B cell (primary cell): ENCODE results near the gene SPIB. TPM values are rescaled to one million over a fixed set of nuclear protein-coding genes. Genes with fewer than 3 reads are reported as not detected.

Experiments used
- ATAC-seq: fragments of 200-7000 bp; cut with Tn5 transposase; one replicate; pipeline ENCODE4 v1.10.0; 2021; ENCODE audit warnings: low read depth, mild to moderate bottlenecking, moderate number of reproducible peaks, moderate library complexity
- CTCF ChIA-PET: fragments of 350-600 bp; sonication (Branson Sonifier 250); formaldehyde crosslinking; loops from one replicate; lab custom pipeline; 2021; ENCODE audit warnings: antibody characterized with exemption, inconsistent platforms; lab: Charles Lee
- POLR2A ChIA-PET: fragments of 350-600 bp; sonication (Branson Sonifier 250); formaldehyde crosslinking; loops from one replicate; lab custom pipeline; 2021; ENCODE audit warnings: antibody characterized with exemption; lab: Charles Lee
- DNase-seq: peaks from one replicate; pipeline ENCODE4 v3.0.0; 2013
- H2AFZ ChIP-seq: 2 replicates; pipeline ENCODE4 v1.6.1; 2012; ENCODE audit warnings: mild to moderate bottlenecking, low read depth, low read length; ENCODE audit not compliant: insufficient read depth, poor library complexity, severe bottlenecking
- H3K27ac ChIP-seq, 2 donors: 1 replicate in 1 of 2; 2 replicates in 1 of 2; pipeline ENCODE4 v1.5.1; 2012 to 2013; ENCODE audit warnings: low read length in 2 of 2, mild to moderate bottlenecking in 2 of 2, moderate library complexity in 1 of 2
- H3K27me3 ChIP-seq, 4 experiments: fragments of 200-600 bp in 1 of 4; sonication (generic) in 1 of 4; replicated peaks in 1 of 4; 1 replicate in 2 of 4; 2 replicates in 2 of 4; pipeline versions ENCODE4 v1.6.1 to v1.7.0; 2013 to 2016; ENCODE audit warnings: low read length in 3 of 4, mild to moderate bottlenecking in 2 of 4, mixed read lengths in 1 of 4, moderate library complexity in 1 of 4; ENCODE audit not compliant: insufficient read depth in 4 of 4, control insufficient read depth in 3 of 4; ENCODE audit errors: control extremely low read depth in 1 of 4
- H3K36me3 ChIP-seq, 2 experiments: replicated peaks in 1 of 2; 1 replicate in 1 of 2; 2 replicates in 1 of 2; pipeline versions ENCODE4 v1.6.1 to v1.7.1; 2013; ENCODE audit warnings: low read length in 1 of 2; ENCODE audit not compliant: insufficient read depth in 2 of 2, control insufficient read depth in 1 of 2; ENCODE audit errors: control extremely low read depth in 1 of 2, extremely low read depth in 1 of 2
- H3K4me1 ChIP-seq, 2 donors: fragments of 200-600 bp in 1 of 2; sonication (generic) in 1 of 2; 1 replicate in 1 of 2; 2 replicates in 1 of 2; pipeline versions ENCODE4 v1.5.1 to v1.6.1; 2013 to 2017; ENCODE audit warnings: low read length in 2 of 2; ENCODE audit not compliant: control insufficient read depth in 2 of 2, insufficient read depth in 2 of 2
- H3K4me2 ChIP-seq: replicated peaks from 2 replicates; pipeline ENCODE3; 2012; ENCODE audit warnings: mild to moderate bottlenecking, low read depth, low read length; ENCODE audit not compliant: poor library complexity, severe bottlenecking
- H3K4me3 ChIP-seq, 5 experiments: fragments of 200-600 bp in 1 of 5; sonication (generic) in 1 of 5; 1 replicate in 3 of 5; 2 replicates in 2 of 5; pipeline versions ENCODE4 v1.5.1 to v1.7.0; 2011 to 2016; ENCODE audit warnings: low read length in 4 of 5, mild to moderate bottlenecking in 4 of 5, low read depth in 2 of 5, control low read depth in 1 of 5, moderate library complexity in 1 of 5; ENCODE audit not compliant: insufficient read depth in 1 of 5; ENCODE audit errors: control extremely low read depth in 1 of 5, extremely low read depth in 1 of 5
- H3K79me2 ChIP-seq: fragments of 200-600 bp; sonication (generic); one replicate; pipeline ENCODE4 v1.6.0; 2016; ENCODE audit warnings: low read length; ENCODE audit not compliant: control insufficient read depth, insufficient read depth
- H3K9ac ChIP-seq: fragments of 200-600 bp; sonication (generic); 2 replicates; pipeline ENCODE4 v1.6.1; 2017; ENCODE audit warnings: mild to moderate bottlenecking, low read length, moderate library complexity
- H3K9me3 ChIP-seq, 3 donors: one replicate each; pipeline versions ENCODE4 v1.6.1 to v1.7.1; 2013; ENCODE audit warnings: low read length in 2 of 3; ENCODE audit not compliant: control insufficient read depth in 2 of 3, insufficient read depth in 1 of 3; ENCODE audit errors: control extremely low read depth in 1 of 3
- H4K20me1 ChIP-seq: 2 replicates; pipeline ENCODE4 v1.6.0; 2012; ENCODE audit warnings: mild to moderate bottlenecking, low read length; ENCODE audit not compliant: insufficient read depth, control insufficient read depth, poor library complexity, severe bottlenecking
- H3K27ac Mint-ChIP-seq: one replicate; pipeline ENCODE4 v1.8.0; 2021; ENCODE audit warnings: mixed read lengths
- H3K27me3 Mint-ChIP-seq: one replicate; pipeline ENCODE4 v1.8.0; 2021; ENCODE audit warnings: mixed read lengths
- H3K4me1 Mint-ChIP-seq: one replicate; pipeline ENCODE4 v1.8.0; 2021; ENCODE audit warnings: mixed read lengths
- H3K4me3 Mint-ChIP-seq: one replicate; pipeline ENCODE4 v1.8.0; 2021; ENCODE audit warnings: mixed read lengths
- H3K9me3 Mint-ChIP-seq: one replicate; pipeline ENCODE4 v1.8.0; 2022; ENCODE audit warnings: mixed read lengths; ENCODE audit not compliant: insufficient read depth
- EZH2 ChIP-seq: IDR thresholded peaks from 2 replicates; pipeline ENCODE4 v1.6.1; 2012; ENCODE audit warnings: borderline replicate concordance, low read depth, mild to moderate bottlenecking, moderate library complexity, low read length; ENCODE audit not compliant: insufficient read depth, poor library complexity, severe bottlenecking
- WGBS: methylation state at CpG from one replicate; pipeline ENCODE4 v1.1.5; 2013; ENCODE audit warnings: missing lambda C conversion rate; ENCODE audit not compliant: insufficient coverage; 5-methylcytosine and 5-hydroxymethylcytosine counted together
- intact Hi-C: fragments of 100-400 bp; cut with micrococcal nuclease; formaldehyde crosslinking; loops from one replicate; pipeline ENCODE4 v1.10.0; 2022
- polyA plus RNA-seq: library from polyadenylated mRNA; depleted of rRNA; stranded (reverse); fragments of >200 nt; gene quantifications from 2 replicates; pipeline ENCODE4 v1.2.3, GENCODE V29; 2012
- total RNA-seq, 2 donors: library from RNA; stranded (reverse); fragments of 120-200 nt in 1 of 2; gene quantifications; 1 replicate in 1 of 2; 2 replicates in 1 of 2; pipeline versions ENCODE4 v1.2.3 to v1.2.4, GENCODE V29; 2013 to 2022
- TF ChIP-seq, protein P1 (sequence below): fragments of 200-600 bp; IDR thresholded peaks from one replicate; pipeline ENCODE4 v1.8.0; 2022; ENCODE audit warnings: antibody characterized with exemption, mild to moderate bottlenecking

The SPIB gene
- total and polyA plus RNA-seq, 2 donors (not counting 1 experiment from before 2014, with no cell fraction given): 183 to 205 TPM

DNA sequence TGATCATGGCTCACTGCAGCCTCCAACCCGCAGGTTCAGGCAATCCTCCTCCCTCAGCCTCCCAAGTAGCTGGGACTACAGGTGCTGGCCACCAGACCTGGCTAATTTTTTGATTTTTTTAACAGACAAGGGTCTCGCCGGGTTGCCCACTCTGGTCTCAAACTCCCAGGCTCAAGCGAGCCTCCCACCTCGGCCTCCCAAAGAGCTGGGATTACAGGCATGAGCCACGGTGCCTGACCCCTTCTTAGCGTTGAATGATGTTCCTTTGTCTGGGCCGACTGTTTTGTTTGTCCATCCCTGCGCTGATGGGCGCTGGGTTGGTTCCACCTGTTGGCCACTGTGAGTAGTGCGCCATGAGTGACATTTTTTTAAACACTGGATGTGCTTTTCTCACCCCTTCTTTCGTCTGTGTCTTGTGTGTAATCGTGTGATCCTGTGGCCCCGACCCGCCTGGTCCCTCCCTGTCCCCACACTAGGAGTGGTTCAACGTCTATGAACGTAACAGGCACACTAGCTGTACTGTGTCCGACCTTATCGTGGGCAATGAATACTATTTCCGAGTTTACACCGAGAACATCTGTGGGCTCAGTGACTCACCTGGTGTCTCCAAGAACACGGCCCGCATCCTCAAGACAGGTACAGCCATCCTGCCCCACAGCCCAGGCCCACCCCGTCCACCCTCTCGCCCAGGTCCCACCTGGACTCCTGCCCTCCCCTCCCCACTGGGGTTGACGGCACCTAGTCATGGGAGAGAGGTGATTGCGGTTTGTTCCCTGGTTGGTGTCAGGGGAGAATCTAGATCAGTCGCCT is 42.5 kb downstream of the SPIB start:
- 28% methylated on average over 21 of the region's 28 CpGs for WGBS

More for the DNA sequence above, 42.5 kb downstream of the SPIB start:
- Histone ChIP-seq H3K27me3 (no peaks in the 10 kb centered on the region), H3K4me1 (peaks cover 21 to 26% of the 10 kb centered on the region in 2 donors), H3K4me2 (peak overlapping the region; percentile 73), H3K36me3 (no peaks in the 10 kb centered on the region), H3K4me3 (no peak overlapping the region), H4K20me1 (no peaks in the 10 kb centered on the region), H3K9ac (no peak overlapping the region), H3K79me2 (no peaks in the 10 kb centered on the region), H3K9me3 (no peaks in the 10 kb centered on the region), H3K27ac (peak overlapping the region; percentile 79 to 84), H2AFZ (peak overlapping the region; percentile 50)
- TF ChIP-seq, protein P1, sequence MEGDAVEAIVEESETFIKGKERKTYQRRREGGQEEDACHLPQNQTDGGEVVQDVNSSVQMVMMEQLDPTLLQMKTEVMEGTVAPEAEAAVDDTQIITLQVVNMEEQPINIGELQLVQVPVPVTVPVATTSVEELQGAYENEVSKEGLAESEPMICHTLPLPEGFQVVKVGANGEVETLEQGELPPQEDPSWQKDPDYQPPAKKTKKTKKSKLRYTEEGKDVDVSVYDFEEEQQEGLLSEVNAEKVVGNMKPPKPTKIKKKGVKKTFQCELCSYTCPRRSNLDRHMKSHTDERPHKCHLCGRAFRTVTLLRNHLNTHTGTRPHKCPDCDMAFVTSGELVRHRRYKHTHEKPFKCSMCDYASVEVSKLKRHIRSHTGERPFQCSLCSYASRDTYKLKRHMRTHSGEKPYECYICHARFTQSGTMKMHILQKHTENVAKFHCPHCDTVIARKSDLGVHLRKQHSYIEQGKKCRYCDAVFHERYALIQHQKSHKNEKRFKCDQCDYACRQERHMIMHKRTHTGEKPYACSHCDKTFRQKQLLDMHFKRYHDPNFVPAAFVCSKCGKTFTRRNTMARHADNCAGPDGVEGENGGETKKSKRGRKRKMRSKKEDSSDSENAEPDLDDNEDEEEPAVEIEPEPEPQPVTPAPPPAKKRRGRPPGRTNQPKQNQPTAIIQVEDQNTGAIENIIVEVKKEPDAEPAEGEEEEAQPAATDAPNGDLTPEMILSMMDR: peak; percentile 93
- TF ChIP-seq EZH2: no peak
- intact Hi-C loops: loop anchor here (1.0 to 2.0 kb wide), 7 partner anchors 27 to 208 kb away; partner anchors contain the start of gene NR1H2
- ATAC-seq (peak; percentile 70), DNase-seq (peak; percentile 87)
- H3K4me1 Mint-ChIP-seq: peaks cover 18% of the 10 kb centered on the region
- H3K9me3 Mint-ChIP-seq: no peaks in the 10 kb centered on the region
- H3K27ac Mint-ChIP-seq: peak overlapping the region; percentile 74
- CTCF ChIA-PET: interaction anchor here (0.7 to 4.3 kb wide), 30 partner anchors 9 to 461 kb away, joined by 3 to 131 read pairs (median 6); partner anchors contain the start of genes JOSD2, KCNC3, NAPSA and NR1H2
- POLR2A ChIA-PET: interaction anchor here (0.9 to 2.1 kb wide), 12 partner anchors 25 to 128 kb away, joined by 4 to 16 read pairs (median 7); partner anchors contain the start of genes NR1H2, POLD1 and SPIB
- H3K4me3 Mint-ChIP-seq: peak overlapping the region; percentile 54
- H3K27me3 Mint-ChIP-seq: no peaks in the 10 kb centered on the region
